Sciatic nerve (tissue), 2 donors: ENCODE measurements around the gene HAND2. TPM values are rescaled to one million over a fixed set of nuclear protein-coding genes. Genes with fewer than 3 reads are reported as not detected.
A peak's percentile ranks its signal among the peaks of the same experiment; 100 is the strongest.

Experiments
- ATAC-seq: fragments of 200-7000 bp; cut with Tn5 transposase; one replicate; pipeline ENCODE4 v1.9.1; 2020; ENCODE audit warnings: mild to moderate bottlenecking, moderate library complexity
- DNase-seq: peaks from one replicate; pipeline ENCODE4 v3.0.0-alpha.2; 2020; ENCODE audit warnings: low spot score
- intact Hi-C: fragments of 100-400 bp; cut with DNase I; formaldehyde crosslinking; loops from one replicate; pipeline ENCODE4 v1.14.2; 2022
- total RNA-seq: library from RNA; stranded (reverse); fragmentation: NEBNext Ultra II Directional; extraction: Animal tissue kit (Norgen Biotek cat#: 25700); gene quantifications from one replicate; pipeline ENCODE4 v1.2.1, GENCODE V29; 2021
- donor health status: DM: no; HTN: no; CAD: no.
- donor health status: DM: no; HTN: no; CAD: no.

The HAND2 gene
- total RNA-seq, 1 donor from 2014 or later, result 0.27 TPM

- DNase-seq (no peak), ATAC-seq (no peak)
- intact Hi-C loops, result no loop called here
Measured at GRCh38 chr4:173508386-173509035, 21.5 kb downstream of the HAND2 start.

DNA sequence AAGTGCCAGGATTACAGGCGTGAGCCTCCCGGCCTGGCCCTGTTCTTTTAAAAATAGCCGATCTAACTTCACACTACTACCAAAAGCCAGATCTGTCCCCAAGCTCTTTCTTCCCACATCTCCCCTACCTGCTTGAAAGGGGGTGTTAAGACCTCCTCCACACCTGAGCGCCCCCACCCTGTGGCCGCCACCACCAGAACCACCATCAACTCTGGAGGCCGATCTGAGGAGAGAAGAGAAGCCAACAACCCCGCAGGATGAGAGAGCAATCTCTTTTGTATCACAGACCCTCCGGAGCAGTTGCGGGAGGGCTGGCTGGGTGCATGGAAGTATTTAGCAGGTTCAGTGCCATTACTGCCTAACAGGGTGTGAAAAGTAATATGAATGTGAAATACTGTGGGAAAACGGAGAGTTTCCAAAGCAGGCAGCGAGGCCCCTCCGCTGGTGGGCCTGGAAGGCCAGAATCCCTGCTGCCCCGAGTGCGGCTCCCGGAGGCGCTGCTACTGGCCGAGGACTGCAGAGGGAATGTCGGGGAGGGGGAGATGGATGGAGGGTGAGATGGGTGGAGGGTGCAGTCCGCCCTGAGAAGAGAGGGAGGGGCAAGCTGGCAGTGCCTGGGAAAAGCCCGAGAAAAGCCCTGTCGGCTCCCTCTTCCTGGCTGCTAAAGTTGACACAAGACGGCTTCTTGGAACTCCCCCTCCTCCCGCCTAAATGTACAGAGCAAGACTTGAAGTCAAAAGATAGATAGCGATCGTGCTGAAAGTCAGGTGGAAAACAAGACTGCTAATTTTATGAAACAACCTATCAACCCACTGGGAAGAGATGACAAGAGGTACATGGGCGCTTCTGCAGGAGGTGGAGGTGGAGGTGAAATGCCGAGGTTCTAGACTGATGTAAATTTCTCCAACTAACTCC is 22.3 kb downstream of the HAND2 start:
- DNase-seq (no peak), ATAC-seq (no peak)
- intact Hi-C loops, result no loop called here

DNA sequence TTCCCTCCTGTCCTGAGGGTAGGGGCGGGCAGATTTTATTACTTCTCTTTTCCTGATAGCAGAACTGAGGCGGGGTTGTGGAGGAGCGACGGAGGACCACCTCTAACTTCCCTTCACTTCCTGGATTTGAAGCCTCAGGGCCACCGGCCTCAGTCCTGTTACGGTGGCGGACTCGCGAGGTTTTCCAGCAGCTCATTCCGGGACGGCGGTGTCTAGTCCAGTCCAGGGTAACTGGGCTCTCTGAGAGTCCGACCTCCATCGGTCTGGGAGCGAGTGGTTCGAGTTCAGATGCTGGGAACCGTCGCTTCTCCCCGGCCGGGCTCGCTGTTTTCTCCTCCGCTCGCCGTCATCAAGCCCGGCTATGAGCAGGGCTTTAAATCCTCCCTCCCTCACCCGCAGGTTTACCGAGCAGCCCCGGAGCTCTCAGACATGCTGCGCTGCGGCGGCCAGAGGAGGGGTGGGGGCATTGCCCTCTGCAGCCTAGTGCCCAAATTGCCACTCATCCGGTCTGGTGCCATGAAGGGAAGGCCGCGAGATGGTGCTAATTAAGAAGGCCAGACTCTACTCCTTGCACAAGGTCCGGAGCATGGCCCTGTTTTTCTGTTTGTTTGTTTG is 23.3 kb downstream of the HAND2 start:
- no peak for ATAC-seq
- no peak for DNase-seq
- intact Hi-C loops, result no loop called here

GRCh38 chr4:173505924-173506518 is 24.0 kb downstream of the HAND2 start:
- DNase-seq (no peak), ATAC-seq (peak; percentile 54)
- intact Hi-C loops, result no loop called here

GRCh38 chr4:173504181-173504503 is 25.9 kb downstream of the HAND2 start:
- no peak for ATAC-seq
- no peak for DNase-seq
- intact Hi-C loops, result no loop called here

- intact Hi-C loops, result no loop called here
- no peak for DNase-seq
Measured at GRCh38 chr4:173503330-173504180, 26.5 kb downstream of the HAND2 start.

DNA sequence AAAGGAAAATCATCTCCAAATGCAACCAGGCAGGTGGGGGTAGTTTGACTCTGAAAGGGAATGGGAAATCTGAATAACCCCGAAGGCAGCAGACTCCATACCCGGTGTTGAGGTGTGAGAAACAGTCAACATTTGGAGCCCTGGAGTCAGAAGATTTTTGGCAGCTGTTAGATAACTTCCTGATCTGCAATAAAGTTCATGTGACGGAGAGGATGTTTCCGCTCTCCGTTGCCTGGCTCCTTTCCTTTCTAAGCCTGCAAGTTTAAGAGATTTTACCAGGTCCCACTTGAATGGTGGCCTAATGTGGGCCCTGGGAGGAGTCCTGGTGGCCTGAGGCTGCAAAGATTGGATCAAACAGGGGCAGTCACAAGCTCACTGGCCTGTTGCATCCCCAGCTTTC is 27.7 kb downstream of the HAND2 start:
- intact Hi-C loops, result no loop called here
- ATAC-seq (no peak), DNase-seq (no peak)

More at GRCh38 chr4:173503330-173504180, 26.5 kb downstream of the HAND2 start:
- ATAC-seq, result no peak

DNA sequence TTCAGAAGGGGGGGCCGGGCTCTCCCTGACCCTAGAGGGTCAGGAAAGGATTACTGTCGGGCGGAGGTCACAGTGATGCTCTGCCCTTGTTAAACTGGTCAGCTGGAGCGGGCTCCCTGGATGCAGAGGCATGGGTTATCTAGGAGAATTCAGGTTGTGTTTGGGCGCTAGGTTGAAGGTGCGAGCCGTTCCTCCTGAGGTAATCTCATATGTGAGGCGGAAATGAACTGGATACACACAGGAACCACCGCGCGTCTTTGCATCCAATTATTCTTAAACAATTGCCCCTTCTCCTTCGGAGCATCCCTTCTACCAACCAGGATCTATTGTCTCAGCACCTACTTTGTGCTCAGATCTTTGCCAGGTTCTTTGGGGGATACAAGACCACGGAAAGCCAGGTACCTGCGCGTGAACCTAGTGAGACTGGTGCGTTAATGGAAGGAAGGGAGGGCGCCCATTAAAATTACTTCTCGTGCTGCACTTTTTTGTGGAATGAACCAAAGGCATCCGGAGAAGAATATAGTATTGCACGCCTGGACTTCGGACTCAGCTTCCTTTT is 28.4 kb downstream of the HAND2 start:
- no peak for DNase-seq
- intact Hi-C loops, result no loop called here
- ATAC-seq, result no peak

GRCh38 chr4:173500841-173501591 is 29.0 kb downstream of the HAND2 start:
- intact Hi-C loops, result no loop called here

DNA sequence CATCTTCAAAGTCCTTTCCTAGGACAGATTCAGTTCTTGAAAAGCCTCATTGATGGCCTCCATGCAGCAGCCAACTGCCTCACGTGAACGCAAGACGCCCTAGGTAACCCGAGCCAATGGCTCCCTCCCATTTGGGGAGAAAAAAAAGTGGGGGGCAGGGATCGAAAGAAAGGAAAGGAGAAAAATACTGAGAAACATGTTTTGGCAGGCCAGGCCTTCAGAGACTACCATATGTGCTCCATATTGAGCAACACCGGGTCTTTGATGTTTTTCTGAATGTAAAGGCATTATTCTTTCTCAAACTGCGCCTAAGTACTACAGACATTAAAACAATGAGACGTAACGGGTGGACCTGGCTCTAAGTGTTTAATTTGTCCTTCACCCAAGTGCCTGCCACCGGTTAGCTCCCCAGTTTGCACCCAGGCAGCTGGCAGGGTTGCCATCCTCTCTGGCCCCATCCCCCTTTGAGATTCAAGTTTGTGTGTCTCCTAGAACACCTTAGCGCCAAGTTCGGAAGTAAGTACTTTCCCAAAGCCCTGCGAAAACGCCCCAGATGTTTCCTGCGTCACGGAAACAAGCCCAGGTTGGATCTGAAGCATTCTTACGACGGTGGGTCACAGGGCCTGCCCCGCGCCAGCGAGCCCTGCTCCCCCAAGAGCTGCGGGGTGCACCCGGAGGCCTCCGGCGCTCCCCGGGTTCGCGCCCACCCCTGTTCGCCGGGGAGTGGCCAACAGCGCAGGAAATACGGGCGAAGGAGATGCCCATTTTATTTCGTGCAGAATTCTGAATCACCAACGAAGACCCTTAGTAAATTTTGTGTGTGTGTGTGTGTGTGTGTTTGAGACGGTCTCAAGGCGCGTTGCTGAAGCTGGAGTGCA is 30.1 kb downstream of the HAND2 start:
- intact Hi-C loops, result no loop called here
- ATAC-seq (no peak), DNase-seq (no peak)

More at GRCh38 chr4:173500841-173501591, 29.0 kb downstream of the HAND2 start:
- ATAC-seq, result no peak
- no peak for DNase-seq

- intact Hi-C loops, result no loop called here
- DNase-seq, result no peak
- no peak for ATAC-seq
Measured at GRCh38 chr4:173498771-173499170, 31.3 kb downstream of the HAND2 start.

GRCh38 chr4:173498023-173498422 is 32.0 kb downstream of the HAND2 start:
- ATAC-seq (no peak), DNase-seq (no peak)
- intact Hi-C loops, result no loop called here

- ATAC-seq (peak; percentile 86), DNase-seq (no peak)
- intact Hi-C loops, result no loop called here
Measured at GRCh38 chr4:173494013-173494970, 35.7 kb downstream of the HAND2 start.

DNA sequence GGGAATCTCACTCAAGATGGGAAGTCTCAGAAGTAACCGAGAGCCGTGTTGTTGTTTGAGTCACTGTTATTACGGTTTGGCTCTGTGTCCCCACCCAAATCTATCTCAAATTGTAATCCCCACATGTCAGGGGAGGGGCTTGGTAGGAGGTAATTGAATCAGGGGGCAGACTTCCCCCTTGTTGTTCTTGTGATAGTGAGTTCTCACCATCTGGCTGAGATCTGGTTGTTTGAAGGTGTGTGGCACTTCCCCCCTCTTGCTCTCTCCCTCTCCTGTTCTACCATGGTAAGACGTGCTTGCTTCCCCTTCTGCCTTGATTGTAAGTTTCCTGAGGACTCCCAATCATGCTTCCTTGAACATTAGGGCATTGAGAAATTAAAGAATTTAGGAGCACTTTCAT is 37.0 kb downstream of the HAND2 start:
- DNase-seq, result no peak

GRCh38 chr4:173492315-173492714 is 37.7 kb downstream of the HAND2 start:
- ATAC-seq (no peak), DNase-seq (no peak)
- intact Hi-C loops, result no loop called here

More for the DNA sequence above, 37.0 kb downstream of the HAND2 start:
- intact Hi-C loops, result no loop called here
- ATAC-seq, result no peak
